Fibroblast of skin of scalp (primary cell): ENCODE measurements around the gene RASIP1.
"Not testable (repeated sequence)": the region's sequence is repeated elsewhere in the genome, so short reads cannot be mapped to it uniquely, and the experiment has no call there.

Experiments used
- DNase-seq: peaks from one replicate; pipeline ENCODE4 v3.0.0-alpha.2; 2013

RASIP1 gene

GRCh38 chr19:48703316-48703715, 37.1 kb downstream of the RASIP1 start:
- DNase-seq: no peak

GRCh38 chr19:48702701-48703100, 37.7 kb downstream of the RASIP1 start:
- no peak for DNase-seq

GRCh38 chr19:48698046-48698445, 42.4 kb downstream of the RASIP1 start:
- peak; percentile 76 for DNase-seq

GRCh38 chr19:48696353-48697010, 43.9 kb downstream of the RASIP1 start:
- DNase-seq: peak; percentile 4

- DNase-seq: no peak
Measured at GRCh38 chr19:48695743-48696352, 44.6 kb downstream of the RASIP1 start, which contains the start of gene FUT2. FUT2 (plus strand) TSS chr19:48695971; CDS start chr19:48702957, 6,986 bp downstream.

- not testable (repeated sequence) for DNase-seq
Measured at GRCh38 chr19:48693629-48694028, 46.8 kb downstream of the RASIP1 start.

- no peak for DNase-seq
Measured at GRCh38 chr19:48689449-48689848, 51.0 kb downstream of the RASIP1 start.

GRCh38 chr19:48687776-48688175, 52.6 kb downstream of the RASIP1 start:
- no peak for DNase-seq

- DNase-seq: not testable (repeated sequence)
Measured at GRCh38 chr19:48686637-48687036, 53.8 kb downstream of the RASIP1 start.

- no peak for DNase-seq
Measured at GRCh38 chr19:48686088-48686487, 54.3 kb downstream of the RASIP1 start.

GRCh38 chr19:48685583-48685982, 54.8 kb downstream of the RASIP1 start:
- no peak for DNase-seq

- peak; percentile 55 for DNase-seq
Measured at GRCh38 chr19:48683349-48683748, 57.1 kb downstream of the RASIP1 start.

- DNase-seq: peak; percentile 27
Measured at GRCh38 chr19:48681127-48681470, 59.3 kb downstream of the RASIP1 start.

GRCh38 chr19:48680436-48681126, 59.8 kb downstream of the RASIP1 start:
- no peak for DNase-seq

GRCh38 chr19:48680006-48680405, 60.4 kb downstream of the RASIP1 start:
- DNase-seq: not testable (repeated sequence)

- DNase-seq: no peak
Measured at GRCh38 chr19:48678201-48678600, 62.2 kb downstream of the RASIP1 start.

- DNase-seq: no peak
Measured at GRCh38 chr19:48676887-48677286, 63.5 kb downstream of the RASIP1 start.

GRCh38 chr19:48676487-48676886, 63.9 kb downstream of the RASIP1 start:
- DNase-seq: no peak

GRCh38 chr19:48674921-48675824, 65.2 kb downstream of the RASIP1 start:
- peak; percentile 83 for DNase-seq

GRCh38 chr19:48674216-48674809, 66.1 kb downstream of the RASIP1 start:
- no peak for DNase-seq

- DNase-seq: no peak
Measured at GRCh38 chr19:48673436-48674100, 66.8 kb downstream of the RASIP1 start.

- no peak for DNase-seq
Measured at GRCh38 chr19:48672994-48673393, 67.4 kb downstream of the RASIP1 start, which contains the start of gene NTN5. NTN5 (minus strand) TSS chr19:48673017; CDS start chr19:48670986, 2,031 bp downstream.
